Non-pigmented ciliary epithelial cell (primary cell): ENCODE results near the gene VAMP3.

ENCODE experiments used
- DNase-seq: peaks from one replicate; pipeline ENCODE4 v3.0.0-alpha.2; 2010; ENCODE audit warnings: low read depth

Gene VAMP3

DNA sequence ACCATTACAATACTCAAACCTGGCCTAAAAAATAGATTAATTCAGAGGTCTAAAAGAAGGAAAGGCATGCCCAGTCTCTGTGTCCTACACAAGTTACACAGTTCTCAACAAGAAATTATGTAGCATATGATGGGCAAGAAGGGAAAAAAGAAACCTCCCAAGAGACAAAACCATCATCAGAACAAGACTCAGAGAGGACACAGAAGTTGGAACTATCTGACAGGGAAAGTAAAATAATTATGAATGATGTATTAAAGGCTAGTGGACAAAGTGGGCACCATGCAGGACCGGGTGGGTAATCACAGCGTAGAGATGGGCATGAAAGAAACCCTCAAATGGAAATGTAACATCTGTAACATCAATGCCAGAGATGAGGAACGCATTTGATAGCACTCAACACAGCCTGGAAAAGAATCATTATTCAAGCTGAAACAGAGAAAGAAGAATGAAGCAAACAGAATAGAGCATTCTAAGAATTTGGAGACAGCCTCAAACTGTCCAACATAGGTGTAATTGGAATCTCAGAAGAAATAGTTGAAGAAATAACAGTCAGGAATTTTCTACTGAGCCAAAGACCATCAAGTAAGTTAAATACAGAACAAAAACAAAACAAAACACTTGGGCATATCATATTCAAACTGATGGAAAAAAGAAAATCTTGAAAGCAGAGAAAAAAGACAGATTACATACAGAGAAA lies 42.7 kb downstream of the VAMP3 start:
- DNase-seq, result no peak

DNA sequence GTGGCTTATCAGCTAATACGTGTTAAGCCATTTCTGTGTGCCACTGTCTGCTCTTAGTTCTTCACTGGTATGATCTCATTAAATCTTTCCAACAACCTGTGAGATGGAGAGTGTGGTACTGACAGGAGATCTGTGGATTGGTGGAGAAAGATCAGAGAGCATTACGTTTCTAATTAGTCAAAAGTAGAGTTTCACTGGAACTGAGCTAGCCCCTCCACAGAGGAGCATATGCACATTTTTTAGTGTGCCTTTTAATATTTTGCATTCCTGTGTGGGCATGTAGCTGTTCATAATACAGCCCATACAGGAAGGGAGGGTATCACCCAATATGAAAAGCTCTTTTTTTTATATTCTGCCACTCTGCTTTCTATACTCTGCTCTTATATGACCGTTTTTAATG lies 50.2 kb downstream of the VAMP3 start:
- no peak for DNase-seq

DNA sequence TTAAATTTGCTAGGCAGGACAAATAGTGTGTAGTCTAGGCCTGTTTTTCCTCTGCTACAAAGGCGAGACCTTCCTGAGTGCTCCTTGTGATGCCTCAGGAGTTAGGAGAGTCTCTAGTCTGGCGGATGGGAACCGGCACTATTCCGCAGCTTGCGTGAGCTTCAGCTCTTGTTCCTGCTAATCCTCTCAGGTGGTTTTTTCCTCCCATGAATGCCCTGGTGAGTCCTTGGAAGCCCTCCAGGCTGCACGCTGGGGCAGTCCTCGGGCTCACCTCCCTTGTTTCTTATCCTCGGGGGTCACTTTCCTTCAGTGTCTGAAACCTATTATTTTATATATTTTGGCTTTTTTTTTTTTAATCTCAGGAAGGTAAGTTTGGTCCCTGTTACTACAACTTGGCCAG lies 53.6 kb downstream of the VAMP3 start:
- DNase-seq, result no peak

DNA sequence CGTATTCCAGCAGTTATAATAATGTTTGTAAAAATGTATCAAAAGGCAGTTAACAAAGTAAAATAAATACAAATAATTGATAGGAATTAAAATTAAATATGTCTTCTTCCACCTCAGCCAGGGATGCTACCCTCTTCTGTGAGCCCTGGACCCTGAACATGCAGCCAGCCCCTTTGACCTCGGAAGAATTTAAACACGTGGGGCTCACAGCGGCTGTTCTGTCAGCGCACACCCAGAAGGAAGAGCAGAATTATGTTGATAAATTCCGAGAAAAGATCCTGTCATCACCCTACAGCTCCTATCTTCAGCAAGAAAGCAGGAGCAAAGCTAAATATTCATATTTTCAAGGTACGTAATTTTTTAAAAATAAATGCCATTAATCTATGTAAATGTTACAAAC lies 55.3 kb downstream of the VAMP3 start:
- no peak for DNase-seq

DNA sequence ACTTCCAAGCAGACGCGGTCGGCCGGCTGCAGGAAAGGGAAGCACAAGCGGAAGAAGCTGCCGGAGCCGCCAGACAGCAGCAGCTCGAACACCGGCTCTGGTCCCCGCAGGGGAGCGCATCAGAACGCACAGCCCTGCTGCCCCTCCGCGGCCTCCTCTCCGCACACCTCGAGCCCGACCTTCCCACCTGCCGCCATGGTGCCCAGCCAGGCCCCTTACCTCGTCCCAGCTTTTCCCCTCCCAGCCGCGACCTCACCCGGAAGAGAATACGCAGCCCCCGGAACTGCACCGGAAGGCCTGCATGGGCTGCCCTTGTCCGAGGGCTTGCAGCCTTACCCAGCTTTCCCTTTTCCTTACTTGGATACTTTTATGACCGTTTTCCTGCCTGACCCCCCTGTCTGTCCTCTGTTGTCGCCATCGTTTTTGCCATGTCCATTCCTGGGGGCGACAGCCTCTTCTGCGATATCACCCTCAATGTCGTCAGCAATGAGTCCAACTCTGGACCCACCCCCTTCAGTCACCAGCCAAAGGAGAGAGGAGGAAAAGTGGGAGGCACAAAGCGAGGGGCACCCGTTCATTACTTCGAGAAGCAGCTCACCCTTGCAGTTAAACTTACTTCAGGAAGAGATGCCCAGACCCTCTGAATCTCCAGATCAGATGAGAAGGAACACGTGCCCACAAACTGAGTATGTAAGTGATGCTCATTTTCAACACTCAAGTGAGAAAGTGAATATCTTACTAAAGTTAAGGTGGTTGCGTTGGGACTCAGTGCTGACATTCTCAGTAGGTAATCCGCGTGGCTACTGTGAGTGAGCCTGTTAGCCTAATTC lies 56.2 kb downstream of the VAMP3 start:
- DNase-seq, result no peak
